ENCODE measurements around the gene NBPF14. TPM values are rescaled to one million over a fixed set of nuclear protein-coding genes. Genes with fewer than 3 reads are reported as not detected.

Gene NBPF14
- total RNA-seq, 2 donors from 2014 or later: 16.6 to 19.3 TPM

Other genes starting within 250 kb of the NBPF14 start
- under 1 TPM; 0.23 to 0.36 TPM for gene PPIAL4G, start 112.7 kb downstream of the NBPF14 start, total RNA-seq
- under 1 TPM in 1 of 2 donors, not detected in 1; 0.56 TPM for gene NUDT4B, start 152.8 kb upstream of the NBPF14 start, total RNA-seq
- 10 to 100 TPM; 26.5 to 33.8 TPM for gene PDE4DIP, start 248.4 kb upstream of the NBPF14 start, total RNA-seq